SHP77 treated with DMSO at 0.1 percent for 48 hours (cell line): ENCODE results near the gene SPDL1.
"Not testable (repeated sequence)": the region's sequence is repeated elsewhere in the genome, so short reads cannot be mapped to it uniquely, and the experiment has no call there.

Experiments used
- DNase-seq: peaks from one replicate; lab custom pipeline; 2025; lab: John Stamatoyannopoulos, UW

SPDL1 gene

GRCh38 chr5:169574134-169574646 lies 9.4 kb upstream of the SPDL1 start:
- no peak for DNase-seq

DNA sequence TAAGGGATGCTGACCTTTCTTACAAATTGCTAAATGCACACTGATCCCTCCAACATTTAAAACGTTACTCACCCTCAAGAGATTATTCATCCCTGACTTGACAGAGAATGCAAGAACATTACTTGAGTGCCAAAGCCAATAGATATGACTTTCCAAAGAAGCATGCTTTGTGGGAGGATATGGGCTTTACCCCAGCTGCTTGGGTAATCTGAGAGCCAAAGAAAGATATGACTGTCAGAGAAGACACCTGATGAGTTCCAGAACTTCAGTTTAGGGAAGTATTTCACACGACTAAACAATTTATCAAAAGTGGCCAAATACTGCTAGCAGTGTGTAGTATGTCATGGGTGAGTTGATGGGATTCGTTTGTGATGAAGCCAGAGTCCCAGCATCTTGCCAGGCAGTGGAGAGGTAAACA lies 7.4 kb upstream of the SPDL1 start:
- DNase-seq = no peak

DNA sequence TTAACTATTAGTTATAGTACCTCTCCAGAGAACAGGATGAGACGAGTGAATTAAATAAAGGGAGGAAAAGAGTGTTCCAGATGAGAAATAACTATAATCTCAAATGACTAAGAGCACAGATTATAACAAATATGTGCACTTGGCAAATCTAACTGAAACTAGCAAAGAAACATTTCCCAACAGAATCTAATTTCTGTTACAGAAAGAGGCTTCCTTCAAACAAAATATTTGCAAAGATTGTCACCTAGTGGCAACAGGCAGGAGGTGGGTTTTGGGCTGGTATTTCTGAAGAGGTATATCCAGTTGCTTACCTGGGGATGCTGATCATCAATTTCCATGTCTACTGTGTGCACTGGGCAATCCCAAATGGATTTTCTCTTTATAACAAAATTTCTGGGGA lies 5.6 kb upstream of the SPDL1 start:
- no peak for DNase-seq

DNA sequence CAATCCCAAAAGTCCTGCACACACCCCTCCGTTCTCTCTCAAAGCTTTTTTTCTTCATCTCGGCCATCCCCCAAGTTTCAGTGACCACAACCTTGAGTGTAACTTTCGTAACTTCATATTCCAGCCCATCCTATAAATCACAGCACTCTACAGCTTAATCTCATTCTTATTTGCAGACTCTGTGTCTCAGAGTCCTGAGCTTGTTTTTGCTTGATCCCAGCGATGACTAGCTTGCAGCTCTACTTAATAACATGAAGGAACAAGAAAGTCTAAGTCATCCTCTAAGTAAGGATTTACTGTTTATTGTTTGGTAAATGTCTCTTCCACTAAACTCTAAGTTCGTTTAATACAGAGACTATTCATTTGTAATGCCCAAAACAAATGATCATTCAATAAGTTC lies 2.6 kb upstream of the SPDL1 start:
- DNase-seq = no peak

DNA sequence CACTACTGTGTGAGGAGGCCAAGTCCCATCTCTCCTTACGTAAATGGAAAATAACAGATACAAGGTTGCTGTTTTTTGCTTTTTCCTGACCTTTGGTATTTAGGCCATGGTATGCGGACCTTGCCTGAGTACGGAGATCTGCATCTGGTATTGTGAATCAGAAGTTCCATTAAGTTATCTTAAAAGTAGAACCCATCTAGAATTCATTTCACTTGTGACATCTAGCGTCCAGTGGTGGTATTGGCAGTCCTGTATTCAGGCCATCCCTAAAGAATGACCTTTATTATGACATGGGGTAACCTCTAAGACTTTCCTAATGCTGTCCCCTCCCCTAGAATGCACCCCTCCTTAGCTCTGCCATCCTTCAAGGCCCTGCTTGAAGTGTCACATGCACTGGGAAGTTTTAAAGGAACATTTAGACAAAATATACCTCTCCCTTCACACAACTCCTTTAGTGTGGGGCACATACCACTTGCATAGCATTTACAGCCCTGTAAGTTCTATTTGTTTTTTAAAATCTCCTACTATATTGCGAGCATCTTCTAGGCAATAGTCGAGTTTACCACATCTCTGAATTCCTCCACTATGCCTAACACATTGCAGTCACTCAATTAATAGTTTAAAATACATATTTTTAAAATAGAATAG lies 1.9 kb upstream of the SPDL1 start:
- DNase-seq = peak; percentile 12

DNA sequence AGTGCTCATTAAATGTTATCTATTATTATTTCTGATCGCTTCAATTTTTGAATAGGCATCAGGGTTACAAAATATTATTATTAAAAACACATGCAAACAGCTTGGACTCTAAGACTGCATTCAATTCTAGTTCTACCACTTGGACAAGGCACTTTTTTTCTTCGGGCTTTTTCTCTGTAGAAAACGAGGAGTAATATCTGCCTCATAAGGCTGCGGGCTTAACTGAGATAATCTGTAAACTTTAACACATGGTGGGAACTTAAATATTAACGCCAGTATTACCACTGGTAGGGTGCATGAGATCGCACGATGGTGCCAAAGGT lies 511 bp upstream of the SPDL1 start:
- DNase-seq = no peak

- DNase-seq = no peak
Observed at GRCh38 chr5:169584998-169585451, 1.5 kb downstream of the SPDL1 start.

- DNase-seq = no peak
Observed at GRCh38 chr5:169590602-169591001, 7.0 kb downstream of the SPDL1 start.

GRCh38 chr5:169591636-169592035 lies 8.1 kb downstream of the SPDL1 start:
- DNase-seq = no peak

DNA sequence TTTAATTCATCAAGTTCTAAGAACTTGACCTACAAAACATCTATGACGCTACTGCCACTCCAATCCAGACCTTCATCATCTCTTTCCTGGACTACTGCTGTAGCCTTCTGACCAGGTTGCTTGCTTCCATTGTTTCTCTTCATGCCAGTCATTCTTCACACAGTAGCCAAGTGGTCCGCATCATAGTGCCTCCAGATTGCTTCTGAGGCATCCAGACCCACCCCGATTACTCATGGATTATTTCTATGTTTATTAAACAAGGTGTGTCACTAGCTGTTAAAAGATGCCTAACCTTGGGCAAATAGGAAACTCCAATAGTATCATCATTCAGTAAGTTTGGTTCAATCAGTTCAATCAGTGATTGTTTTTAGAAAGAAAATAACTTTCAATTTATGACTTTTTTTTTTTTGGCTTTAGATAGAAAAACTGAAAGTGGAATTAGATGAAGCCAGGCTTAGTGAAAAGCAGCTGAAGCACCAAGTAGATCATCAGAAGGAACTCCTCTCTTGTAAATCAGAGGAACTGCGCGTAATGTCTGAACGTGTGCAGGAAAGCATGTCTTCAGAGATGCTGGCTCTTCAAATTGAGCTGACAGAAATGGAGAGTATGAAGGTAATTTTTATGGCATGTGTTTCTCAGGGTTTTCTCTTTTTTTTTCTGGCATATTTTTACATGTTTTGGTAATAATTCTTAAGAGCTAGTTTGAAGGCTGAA lies 9.5 kb downstream of the SPDL1 start:
- no peak for DNase-seq

- no peak for DNase-seq
Observed at GRCh38 chr5:169595172-169595820, 11.7 kb downstream of the SPDL1 start.

- DNase-seq = no peak
Observed at GRCh38 chr5:169599451-169599850, 15.9 kb downstream of the SPDL1 start.

- DNase-seq = no peak
Observed at GRCh38 chr5:169602535-169602934, 19.0 kb downstream of the SPDL1 start.

- no peak for DNase-seq
Observed at GRCh38 chr5:169606279-169606678, 22.7 kb downstream of the SPDL1 start.

DNA sequence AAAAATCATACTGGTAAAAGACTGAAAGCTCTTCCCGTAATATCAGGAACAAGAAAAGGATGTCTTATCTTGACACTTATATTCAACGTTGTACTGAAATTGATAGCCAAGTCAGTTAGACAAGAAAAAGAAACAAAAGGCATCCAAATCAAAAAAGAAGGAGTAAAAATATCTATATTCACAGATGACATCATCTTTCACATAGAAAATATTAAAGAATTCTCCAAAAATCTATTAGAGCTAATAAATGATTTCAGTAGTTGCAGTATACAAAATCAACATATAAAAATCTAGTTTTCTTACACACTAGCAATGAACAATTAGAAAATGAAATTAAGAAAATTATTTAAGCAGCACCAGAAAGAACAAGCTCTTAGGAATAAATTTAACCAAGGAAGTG lies 24.3 kb downstream of the SPDL1 start:
- DNase-seq = no peak

DNA sequence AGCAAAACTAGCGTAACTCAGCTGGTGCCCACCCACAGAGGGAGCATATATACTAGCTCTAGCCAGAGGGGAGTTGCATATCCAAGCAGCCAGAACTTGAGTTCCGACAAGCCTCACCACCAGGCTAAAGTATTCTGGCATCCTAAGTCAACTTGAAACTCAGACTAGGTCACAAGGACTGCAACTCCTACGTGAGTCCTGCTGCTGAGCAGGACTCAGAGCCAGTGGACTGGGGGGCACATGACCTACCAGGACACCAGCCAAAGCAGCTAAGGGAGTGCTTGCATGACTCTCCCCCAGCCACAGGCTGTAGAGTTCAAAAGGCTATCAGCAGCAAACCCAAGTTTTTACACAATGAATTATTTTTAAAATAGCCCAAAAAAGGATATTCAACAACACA lies 26.1 kb downstream of the SPDL1 start:
- DNase-seq = no peak

GRCh38 chr5:169610606-169611005 lies 27.0 kb downstream of the SPDL1 start:
- DNase-seq = no peak

GRCh38 chr5:169615561-169615960 lies 32.0 kb downstream of the SPDL1 start:
- no peak for DNase-seq

DNA sequence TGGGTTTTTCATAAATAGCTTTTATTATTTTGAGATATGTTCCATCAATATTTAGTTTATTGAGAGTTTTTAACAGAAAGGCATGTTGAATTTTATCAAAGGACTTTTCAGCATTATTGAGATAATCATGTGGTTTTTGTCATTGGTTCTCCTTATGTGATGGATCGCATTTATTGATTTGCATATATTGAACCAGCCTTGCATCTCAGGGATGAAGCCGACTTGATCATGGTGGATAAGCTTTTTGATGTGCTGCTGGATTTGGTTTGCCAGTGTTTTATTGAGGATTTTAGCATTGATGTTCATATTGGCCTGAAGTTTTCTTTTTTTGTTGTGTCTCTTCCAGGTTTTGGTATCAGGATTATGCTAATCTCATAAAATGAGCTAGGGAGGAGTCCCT lies 40.7 kb downstream of the SPDL1 start:
- DNase-seq = not testable (repeated sequence)

DNA sequence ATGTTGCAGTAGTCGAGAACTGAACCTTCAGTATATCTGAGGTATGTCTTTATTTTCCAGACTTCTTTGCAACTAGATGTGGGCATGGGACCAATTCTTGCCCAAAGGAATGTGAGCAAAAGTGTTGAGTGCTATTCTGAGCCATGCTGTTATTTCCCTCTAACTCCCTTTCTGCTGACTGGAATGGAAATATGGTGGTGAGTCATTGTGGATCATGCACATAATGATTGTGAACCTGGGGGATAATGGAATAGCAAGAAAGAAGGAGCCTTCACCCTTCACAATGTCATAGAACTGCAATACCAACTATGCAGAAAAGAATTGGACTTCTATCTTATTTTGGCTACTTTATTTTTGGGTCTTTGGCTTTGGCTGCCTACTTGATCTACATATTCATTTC lies 43.2 kb downstream of the SPDL1 start:
- DNase-seq = no peak

GRCh38 chr5:169627551-169627950 lies 44.0 kb downstream of the SPDL1 start:
- DNase-seq = no peak

- no peak for DNase-seq
Observed at GRCh38 chr5:169628892-169629291, 45.3 kb downstream of the SPDL1 start.

DNA sequence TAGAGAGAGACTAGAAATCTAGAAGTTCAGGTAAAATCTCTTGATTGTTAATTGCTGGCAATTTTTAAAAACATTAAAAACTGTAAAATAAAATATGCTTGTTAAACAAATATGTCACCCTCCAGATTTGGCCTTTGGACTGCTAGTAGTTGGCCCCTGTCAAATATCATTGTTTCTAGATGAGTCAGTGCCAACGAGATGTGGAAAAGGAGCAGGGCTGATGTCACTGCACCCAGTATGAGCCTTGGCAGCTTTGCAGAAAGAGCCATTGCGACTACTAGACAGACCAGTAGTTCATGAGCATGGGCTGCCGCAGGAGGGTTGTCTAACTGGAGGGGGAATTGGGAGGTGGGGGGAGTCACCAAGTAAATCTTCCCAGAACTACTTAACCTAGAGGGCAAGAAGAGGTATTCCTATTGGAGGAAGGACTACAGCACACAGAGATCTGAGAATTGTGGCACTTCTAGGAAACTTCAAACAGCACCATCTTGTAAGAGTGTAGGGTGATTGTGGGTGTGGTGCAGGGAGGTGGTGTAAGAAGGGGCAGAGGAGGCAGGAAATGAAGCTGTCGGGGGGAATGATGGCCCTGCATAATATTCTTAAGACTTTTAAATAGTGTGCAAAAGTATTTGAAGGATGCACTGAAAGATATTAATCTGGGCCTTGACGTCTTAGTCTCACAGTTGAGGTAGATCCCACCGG lies 46.4 kb downstream of the SPDL1 start:
- no peak for DNase-seq
